H1 (cell line): Measurements from ENCODE around the gene SAXO1. TPM values are rescaled to one million over a fixed set of nuclear protein-coding genes. Genes with fewer than 3 reads are reported as not detected.

Experiments used
- CTCF ChIA-PET: fragments of 300-600 bp; sonication (Branson Sonifier 250); formaldehyde crosslinking; loops from one replicate; lab custom pipeline; 2021; ENCODE audit not compliant: partially characterized antibody; lab: Charles Lee
- POLR2A ChIA-PET: fragments of 300-600 bp; sonication (Branson Sonifier 250); formaldehyde crosslinking; loops from one replicate; lab custom pipeline; 2021; ENCODE audit warnings: inconsistent platforms; ENCODE audit not compliant: partially characterized antibody; lab: Charles Lee
- DNase-seq, 2 experiments: peaks; one replicate each; pipeline versions ENCODE4 v3.0.0 to v3.0.0-alpha.2; 2010 to 2022; ENCODE audit warnings: low spot score in 2 of 2, low read depth in 1 of 2, mixed read lengths in 1 of 2
- FAIRE-seq: peaks from 2 replicates; lab custom pipeline; 2011; peaks lifted over from hg19 to GRCh38; lab: Jason Lieb, UNC
- H2AFZ ChIP-seq: 2 replicates; pipeline ENCODE4 v1.8.1; 2012; ENCODE audit warnings: low read length, inconsistent platforms
- H2AK5ac ChIP-seq: 2 replicates; pipeline ENCODE4 v1.6.1; 2013; ENCODE audit warnings: low read depth, low read length
- H2BK120ac ChIP-seq: replicated peaks from 2 replicates; pipeline ENCODE3; 2013; ENCODE audit warnings: low read depth, low read length, inconsistent platforms
- H2BK12ac ChIP-seq: 2 replicates; pipeline ENCODE4 v1.6.1; 2013; ENCODE audit warnings: low read depth, low read length
- H2BK15ac ChIP-seq: 2 replicates; pipeline ENCODE4 v1.6.1; 2013; ENCODE audit warnings: low read length
- H2BK20ac ChIP-seq: 2 replicates; pipeline ENCODE4 v1.6.1; 2013; ENCODE audit warnings: low read length
- H2BK5ac ChIP-seq: 2 replicates; pipeline ENCODE4 v1.6.1; 2013; ENCODE audit warnings: low read depth, low read length
- H3K14ac ChIP-seq: 2 replicates; pipeline ENCODE4 v1.6.1; 2013; ENCODE audit warnings: inconsistent platforms; ENCODE audit not compliant: insufficient read length
- H3K18ac ChIP-seq: 2 replicates; pipeline ENCODE4 v1.6.1; 2013; ENCODE audit warnings: low read length; ENCODE audit errors: extremely low read depth
- H3K23ac ChIP-seq: 2 replicates; pipeline ENCODE4 v1.6.1; 2013; ENCODE audit warnings: inconsistent platforms; ENCODE audit not compliant: insufficient read length
- H3K23me2 ChIP-seq: 2 replicates; pipeline ENCODE4 v1.6.1; 2013; ENCODE audit warnings: low read depth, low read length
- H3K27ac ChIP-seq: 2 replicates; pipeline ENCODE4 v1.6.1; 2011; ENCODE audit warnings: low read depth, low read length, inconsistent platforms
- H3K27me3 ChIP-seq, 4 experiments: replicated peaks in 1 of 4; 1 replicate in 1 of 4; 2 replicates in 3 of 4; pipeline versions ENCODE4 v1.6.1 to v1.8.1; 2011 to 2013; ENCODE audit warnings: low read length in 3 of 4, mild to moderate bottlenecking in 3 of 4, inconsistent platforms in 2 of 4, mixed read lengths in 2 of 4, moderate library complexity in 1 of 4; ENCODE audit not compliant: control insufficient read depth in 3 of 4, insufficient read depth in 3 of 4; ENCODE audit errors: extremely low read depth in 1 of 4
- H3K36me3 ChIP-seq, 4 experiments: 2 replicates each; pipeline versions ENCODE4 v1.6.1 to v1.8.1; 2011 to 2013; ENCODE audit warnings: mild to moderate bottlenecking in 4 of 4, low read length in 3 of 4, moderate library complexity in 2 of 4, control low read depth in 1 of 4, inconsistent platforms in 1 of 4; ENCODE audit not compliant: insufficient read depth in 4 of 4, control insufficient read depth in 2 of 4
- H3K4ac ChIP-seq: replicated peaks from 2 replicates; pipeline ENCODE3; 2013; ENCODE audit warnings: low read length, low read depth, mixed read lengths, inconsistent platforms; ENCODE audit not compliant: insufficient read length
- H3K4me1 ChIP-seq, 4 experiments: replicated peaks in 1 of 4; 1 replicate in 1 of 4; 2 replicates in 3 of 4; pipeline versions ENCODE4 v1.6.1 to v1.8.1; 2011 to 2013; ENCODE audit warnings: low read length in 3 of 4, inconsistent platforms in 2 of 4, mixed read lengths in 1 of 4; ENCODE audit not compliant: insufficient read depth in 4 of 4, control insufficient read depth in 3 of 4
- H3K4me2 ChIP-seq, 2 experiments: 2 replicates each; pipeline versions ENCODE4 v1.6.1 to v1.8.1; 2011 to 2013; ENCODE audit warnings: low read depth in 2 of 2, low read length in 2 of 2, control low read depth in 1 of 2, inconsistent platforms in 1 of 2, mild to moderate bottlenecking in 1 of 2; ENCODE audit not compliant: insufficient read depth in 1 of 2
- H3K4me3 ChIP-seq, 4 experiments: fragments of 200-600, 300-600 bp in 1 of 4; sonication (generic), shearing (Covaris generic), sonication (Bioruptor Twin) in 1 of 4; 2 replicates each; pipeline versions ENCODE4 v1.5.1 to v1.8.1; 2011 to 2016; ENCODE audit warnings: low read length in 4 of 4, low read depth in 3 of 4, control low read depth in 2 of 4, inconsistent platforms in 2 of 4, mild to moderate bottlenecking in 2 of 4, mixed read lengths in 1 of 4, moderate library complexity in 1 of 4; ENCODE audit not compliant: insufficient read depth in 2 of 4; ENCODE audit errors: extremely low read depth in 1 of 4
- H3K56ac ChIP-seq: replicated peaks from 2 replicates; pipeline ENCODE3; 2013; ENCODE audit warnings: low read depth, mild to moderate bottlenecking, mixed read lengths, low read length, inconsistent platforms; ENCODE audit not compliant: insufficient read length
- H3K79me1 ChIP-seq: 2 replicates; pipeline ENCODE4 v1.6.1; 2013; ENCODE audit warnings: low read depth, low read length, control low read depth
- H3K79me2 ChIP-seq, 2 experiments: 2 replicates each; pipeline versions ENCODE4 v1.6.1 to v1.8.1; 2012 to 2013; ENCODE audit warnings: low read length in 2 of 2, mild to moderate bottlenecking in 2 of 2, inconsistent platforms in 1 of 2; ENCODE audit not compliant: insufficient read depth in 2 of 2, control insufficient read depth in 1 of 2
- H3K9ac ChIP-seq, 4 experiments: replicated peaks in 1 of 4; 1 replicate in 1 of 4; 2 replicates in 3 of 4; pipeline versions ENCODE4 v1.6.1 to v1.8.1; 2011 to 2013; ENCODE audit warnings: low read depth in 3 of 4, low read length in 3 of 4, control low read depth in 2 of 4, mild to moderate bottlenecking in 2 of 4, moderate library complexity in 2 of 4, inconsistent platforms in 1 of 4; ENCODE audit errors: extremely low read depth in 1 of 4
- H3K9me3 ChIP-seq, 2 experiments: 2 replicates each; pipeline versions ENCODE4 v1.6.1 to v1.8.1; 2012 to 2013; ENCODE audit warnings: mild to moderate bottlenecking in 2 of 2, moderate library complexity in 2 of 2, control low read depth in 1 of 2, inconsistent platforms in 1 of 2, low read depth in 1 of 2, low read length in 1 of 2, mixed read lengths in 1 of 2; ENCODE audit not compliant: insufficient read depth in 2 of 2
- H4K20me1 ChIP-seq, 2 experiments: replicated peaks in 1 of 2; 2 replicates each; pipeline versions ENCODE3 to v1.8.1; 2011 to 2013; ENCODE audit warnings: inconsistent platforms in 2 of 2, low read length in 2 of 2, mild to moderate bottlenecking in 1 of 2; ENCODE audit not compliant: insufficient read depth in 2 of 2, control insufficient read depth in 1 of 2
- H4K5ac ChIP-seq: 2 replicates; pipeline ENCODE4 v1.6.1; 2013; ENCODE audit warnings: low read length, low read depth, mixed read lengths, inconsistent platforms; ENCODE audit not compliant: insufficient read length
- H4K8ac ChIP-seq: 2 replicates; pipeline ENCODE4 v1.8.0; 2013; ENCODE audit warnings: mild to moderate bottlenecking, moderate library complexity, low read length, inconsistent platforms; ENCODE audit not compliant: insufficient read depth; ENCODE audit errors: extremely low read depth
- H4K91ac ChIP-seq: replicated peaks from 2 replicates; pipeline ENCODE3; 2013; ENCODE audit warnings: low read length, mixed read lengths, inconsistent platforms; ENCODE audit not compliant: insufficient read length
- ATF2 ChIP-seq: IDR thresholded peaks from 2 replicates; pipeline ENCODE4 v1.6.1; 2012; ENCODE audit warnings: low read length, inconsistent platforms
- CTBP2 ChIP-seq: IDR thresholded peaks from 2 replicates; pipeline ENCODE4 v1.7.0; 2011; ENCODE audit warnings: borderline replicate concordance, mild to moderate bottlenecking, moderate library complexity, mixed read lengths, low read length; ENCODE audit not compliant: insufficient read depth, insufficient read length
- GABPA ChIP-seq: IDR thresholded peaks from 2 replicates; pipeline ENCODE4 v1.6.1; 2011; ENCODE audit warnings: mild to moderate bottlenecking, low read length, moderate library complexity, borderline replicate concordance; ENCODE audit not compliant: insufficient read depth
- GTF2F1 ChIP-seq: IDR thresholded peaks from 2 replicates; pipeline ENCODE4 v1.6.1; 2012; ENCODE audit warnings: low read depth, low read length, improper control_type of control experiment, borderline replicate concordance
- MAFK ChIP-seq: IDR thresholded peaks from 2 replicates; pipeline ENCODE4 v1.6.1; 2012; ENCODE audit warnings: low read depth, mild to moderate bottlenecking, improper control_type of control experiment, low read length
- NANOG ChIP-seq: IDR thresholded peaks from 2 replicates; pipeline ENCODE4 v1.6.1; 2011; ENCODE audit warnings: low read length, low read depth, mild to moderate bottlenecking, inconsistent platforms; ENCODE audit not compliant: insufficient read depth, poor library complexity, severe bottlenecking
- RNF2 ChIP-seq: fragments of 200-900, 300-1000 bp; sonication (generic); IDR thresholded peaks from 2 replicates; pipeline ENCODE4 v1.7.1; 2016; ENCODE audit warnings: borderline replicate concordance, low read depth, mild to moderate bottlenecking, antibody characterized with exemption, low read length; ENCODE audit not compliant: poor library complexity, severe bottlenecking; ENCODE audit errors: missing control alignments
- SIN3A ChIP-seq, 2 experiments: IDR thresholded peaks in 1 of 2; conservative IDR thresholded peaks in 1 of 2; 2 replicates each; pipeline ENCODE4 v1.6.1; 2011 to 2012; ENCODE audit warnings: low read length in 2 of 2, improper control_type of control experiment in 1 of 2, low read depth in 1 of 2, mild to moderate bottlenecking in 1 of 2
- SP2 ChIP-seq: IDR thresholded peaks from 2 replicates; pipeline ENCODE4 v1.6.1; 2012; ENCODE audit warnings: mild to moderate bottlenecking, low read length, inconsistent platforms
- TCF12 ChIP-seq: IDR thresholded peaks from 2 replicates; pipeline ENCODE4 v1.6.1; 2011; ENCODE audit warnings: low read depth, mild to moderate bottlenecking, low read length
- TEAD4 ChIP-seq: IDR thresholded peaks from 2 replicates; pipeline ENCODE4 v1.6.1; 2012; ENCODE audit warnings: low read depth, low read length, inconsistent platforms, mixed read lengths
- YY1 ChIP-seq: IDR thresholded peaks from 2 replicates; pipeline ENCODE4 v1.6.1; 2011; ENCODE audit warnings: low read depth, mild to moderate bottlenecking, low read length
- WGBS, 2 experiments: shearing (Covaris generic) in 1 of 2; methylation state at CpG; one replicate each; pipeline versions ENCODE4 v1.1.6 to v1.1.7; 2013 to 2015; ENCODE audit warnings: low lambda C conversion rate in 2 of 2, mixed read lengths in 2 of 2, inconsistent platforms in 1 of 2, low coverage in 1 of 2, missing lambda C conversion rate in 1 of 2; ENCODE audit not compliant: insufficient replicate concordance in 2 of 2, insufficient coverage in 1 of 2, insufficient read length in 1 of 2; ENCODE audit errors: extremely low coverage in 1 of 2, missing lambda C conversion rate in 1 of 2; 5-methylcytosine and 5-hydroxymethylcytosine counted together
- polyA plus RNA-seq, 7 experiments: library from polyadenylated mRNA; depleted of rRNA in 3 of 7; stranded (reverse) in 5 of 7; unstranded in 2 of 7; fragments of >200 nt in 5 of 7; fragments of 200-250 nt in 2 of 7; gene quantifications; 1 replicate in 5 of 7; 2 replicates in 1 of 7; 4 replicates in 1 of 7; pipeline versions ENCODE4 v1.2.1 to v1.2.3, GENCODE V29; 2011 to 2013; ENCODE audit warnings: missing spikeins in 2 of 7, mixed read lengths in 2 of 7
- total RNA-seq: library from RNA; stranded (reverse); fragmentation: NEBNext Ultra II Directional; extraction: Animal tissue kit (Norgen Biotek cat#: 25700); gene quantifications from 2 replicates; pipeline ENCODE4 v1.2.1, GENCODE V29; 2021

SAXO1 gene
- total and polyA plus RNA-seq, 2 of the 8 experiments (the other 6 are each of a cell fraction or from before 2014, with no cell fraction given), result 0.11 to 0.20 TPM

GRCh38 chr9:18926513-18926912 is 106.5 kb downstream of the SAXO1 start:
- Histone ChIP-seq H3K23ac (no peak overlapping the region), H2BK15ac (no peak overlapping the region), H3K27me3 (no peaks in the 10 kb centered on the region), H3K27ac (no peak overlapping the region), H3K56ac (no peak overlapping the region), H3K9ac (no peak overlapping the region), H3K79me1 (no peaks in the 10 kb centered on the region), H2BK5ac (no peak overlapping the region), H4K5ac (no peak overlapping the region), H2AK5ac (no peak overlapping the region), H3K18ac (no peak overlapping the region), H4K8ac (no peak overlapping the region), H3K14ac (no peak overlapping the region), H4K91ac (no peak overlapping the region), H3K9me3 (no peaks in the 10 kb centered on the region), H3K4me1 (no peaks in the 10 kb centered on the region), H3K23me2 (no peaks in the 10 kb centered on the region), H2BK20ac (no peak overlapping the region), H3K4me3 (no peak overlapping the region), H2BK120ac (no peak overlapping the region), H3K4ac (no peak overlapping the region), H3K79me2 (no peaks in the 10 kb centered on the region), H4K20me1 (no peaks in the 10 kb centered on the region), H3K4me2 (no peak overlapping the region), H2BK12ac (no peak overlapping the region), H2AFZ (no peak overlapping the region), H3K36me3 (no peaks in the 10 kb centered on the region)
- CTCF ChIA-PET, result interaction anchor here (1.2 to 1.9 kb wide), 2 partner anchors 18 to 103 kb away, joined by 4 read pairs; no protein-coding TSS in a partner anchor
- POLR2A ChIA-PET, result no interaction called here
- DNase-seq (no peak), FAIRE-seq (no peak)
- 94% methylated on average over 3 of the region's 3 CpGs; no CpG with 5 or more reads in 1 of the 2 experiments for WGBS, 2 experiments
- TF ChIP-seq GABPA (no peak), SIN3A (conservative IDR thresholded peaks at IDR 0.05 in 1 of 2, IDR thresholded peaks at IDR 0.05 in 1 of 2; ENCODE audit: low read depth in 1 of 2, low read length in 2 of 2) (no peak), GTF2F1 (no peak), MAFK (no peak), TEAD4 (no peak), TCF12 (no peak), SP2 (no peak), ATF2 (no peak), RNF2 (no peak), CTBP2 (no peak), NANOG (no peak), YY1 (no peak)
